ENCODE measurements around the gene CDH26.

GRCh38 chr20:59955131-59955796 lies 3.0 kb upstream of the CDH26 start:
- TF ChIP-seq CTCF (IDR thresholded peaks at IDR 0.05) (no peak), POLR2A (IDR thresholded peaks at IDR 0.05) (no peak)

Data from uterus (tissue), 2 donors.